ENCODE measurements around the gene OCIAD1.
"Not testable (repeated sequence)": the region's sequence is repeated elsewhere in the genome, so short reads cannot be mapped to it uniquely, and the experiment has no call there.

The OCIAD1 gene, protein sequence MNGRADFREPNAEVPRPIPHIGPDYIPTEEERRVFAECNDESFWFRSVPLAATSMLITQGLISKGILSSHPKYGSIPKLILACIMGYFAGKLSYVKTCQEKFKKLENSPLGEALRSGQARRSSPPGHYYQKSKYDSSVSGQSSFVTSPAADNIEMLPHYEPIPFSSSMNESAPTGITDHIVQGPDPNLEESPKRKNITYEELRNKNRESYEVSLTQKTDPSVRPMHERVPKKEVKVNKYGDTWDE

DNA sequence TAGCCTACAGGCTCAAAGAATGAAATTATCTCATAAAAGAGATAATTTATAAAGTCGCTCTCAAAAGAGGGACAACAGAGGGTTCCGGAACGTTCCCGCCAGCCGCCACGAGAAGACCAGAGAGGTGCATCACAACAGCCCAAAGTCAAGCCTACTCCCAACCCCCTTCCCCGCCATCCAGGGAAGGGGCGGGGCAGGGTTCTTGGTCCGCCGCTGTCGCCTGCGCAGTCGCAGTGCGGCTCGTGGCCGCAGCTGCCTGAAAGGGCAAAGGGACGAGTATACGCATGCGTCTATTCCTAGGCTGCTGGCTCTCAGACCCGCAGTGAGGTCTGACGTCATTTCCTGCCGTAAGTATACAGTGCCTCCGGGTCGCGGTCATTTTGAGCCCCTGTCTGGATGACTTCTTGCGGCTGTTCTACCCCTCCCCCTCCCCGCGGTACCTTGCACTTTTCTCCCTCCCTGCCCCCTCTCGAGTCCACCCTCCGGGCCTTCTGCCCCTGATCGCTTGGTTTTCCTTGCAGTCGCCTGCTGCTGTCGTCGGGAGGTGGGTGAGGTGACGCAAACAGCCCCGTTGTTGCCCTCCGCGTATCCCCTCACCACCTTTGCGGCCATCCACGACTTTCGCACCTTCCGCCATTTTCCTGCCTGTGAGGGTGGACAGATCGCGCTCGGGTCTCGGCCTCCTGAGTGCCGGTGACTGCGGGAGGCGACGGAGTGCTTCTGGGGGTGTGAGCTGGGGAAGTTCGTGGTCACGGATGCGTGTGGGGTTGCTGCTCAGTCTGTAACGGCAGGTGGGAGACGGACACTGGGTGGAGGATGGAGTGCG lies at the start of gene OCIAD1:
Gene OCIAD1 (plus strand): TSS at position 383 of the 826 bp plus-strand sequence. CDS start 1,537 bp downstream, outside the sequence.
- DNase-seq: peak; percentile 99

DNA sequence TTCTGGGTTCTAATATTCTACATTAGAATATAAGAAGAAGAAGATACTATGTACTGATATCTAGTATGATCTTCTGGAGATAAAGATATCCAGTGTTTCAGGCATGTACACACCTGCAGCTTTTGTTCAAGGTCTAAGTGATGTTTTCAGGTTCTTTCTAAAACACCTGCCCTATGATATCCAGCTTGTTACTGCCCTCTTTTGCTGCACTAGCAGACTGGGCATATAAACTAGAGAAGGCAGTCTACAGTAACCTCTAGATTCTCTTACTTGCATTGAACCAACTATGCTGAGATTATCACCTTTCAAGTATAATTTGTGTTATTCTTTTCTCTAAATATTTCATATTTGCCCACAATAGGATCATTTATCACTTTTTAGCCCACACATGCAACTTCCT lies 48.9 kb upstream of the OCIAD1 start:
- DNase-seq: no peak

DNA sequence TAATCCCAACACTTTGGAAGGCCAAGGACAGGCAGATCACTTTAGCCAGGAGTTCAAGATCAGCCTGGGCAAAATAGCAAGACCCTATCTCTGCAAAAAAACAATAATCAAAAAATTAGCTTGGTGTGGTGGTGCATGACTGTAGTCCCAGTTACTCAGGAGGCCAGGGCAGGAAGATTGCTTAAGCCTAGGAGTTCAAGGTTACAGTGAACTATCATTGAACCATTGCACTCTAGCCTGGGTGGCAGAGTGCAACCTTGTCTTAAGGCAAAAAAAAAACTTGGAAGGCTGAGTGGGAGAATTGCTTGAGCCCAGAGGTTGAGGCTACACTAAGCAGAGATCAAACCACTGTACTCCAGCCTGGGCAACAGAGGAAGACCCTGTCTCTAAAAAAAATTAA lies 45.6 kb upstream of the OCIAD1 start:
- no peak for DNase-seq

DNA sequence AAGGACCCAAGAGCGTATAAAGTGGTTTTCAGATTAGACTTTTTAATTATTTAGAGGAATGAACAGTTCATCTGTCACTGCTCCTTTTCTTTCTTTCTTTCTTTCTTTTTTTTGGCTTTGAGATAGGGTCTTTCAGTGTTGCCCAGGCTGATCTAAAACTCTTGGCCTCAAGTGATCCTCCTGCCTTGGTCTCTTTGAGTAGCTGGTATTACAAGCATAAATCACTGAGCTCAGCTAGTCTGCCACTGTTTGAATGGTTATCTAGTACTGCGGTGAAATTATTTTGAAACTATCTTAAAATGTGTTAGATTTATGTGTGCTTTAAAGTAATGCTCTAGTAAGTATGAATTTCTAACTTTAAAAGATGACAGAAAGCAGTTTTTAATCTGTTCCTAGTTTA lies 44.3 kb upstream of the OCIAD1 start:
- DNase-seq: no peak

DNA sequence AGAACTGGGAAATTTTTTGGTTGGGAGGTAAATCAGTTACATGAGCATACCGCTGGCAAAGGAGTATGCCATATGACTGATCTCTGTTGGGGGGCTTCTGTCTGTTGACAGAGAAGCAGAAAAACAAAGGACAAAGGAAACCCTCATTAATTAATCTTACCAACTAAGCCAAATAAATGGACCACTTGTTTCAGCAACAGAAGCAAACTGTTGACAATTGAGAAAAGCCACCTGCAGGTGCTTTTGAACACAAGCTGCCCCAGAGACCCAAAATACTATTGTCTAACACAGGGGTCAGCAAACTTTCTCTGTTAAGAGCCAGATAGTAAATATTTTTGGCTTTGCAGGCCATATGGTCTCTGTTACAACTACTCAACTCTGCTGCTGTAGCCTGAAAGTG lies 43.8 kb upstream of the OCIAD1 start:
- DNase-seq: no peak

DNA sequence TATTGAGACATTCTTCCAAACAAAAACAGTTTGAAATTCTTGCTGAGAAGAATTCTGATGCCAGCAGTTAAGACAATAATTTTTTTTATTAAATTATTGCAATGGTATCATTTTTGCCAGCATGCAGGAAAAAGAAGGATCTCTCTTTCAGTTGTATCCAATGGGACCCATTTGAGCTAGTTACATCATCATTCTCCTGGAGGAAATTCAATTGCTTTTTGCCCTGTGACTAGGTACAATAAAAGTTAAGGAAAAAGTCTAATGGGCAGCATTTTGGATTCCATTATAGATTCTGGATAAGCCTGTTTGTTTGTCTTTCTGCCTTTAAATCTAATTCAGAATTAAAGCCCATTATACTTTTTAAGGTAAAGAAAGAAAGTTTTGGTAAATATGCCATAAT lies 40.3 kb upstream of the OCIAD1 start:
- no peak for DNase-seq

DNA sequence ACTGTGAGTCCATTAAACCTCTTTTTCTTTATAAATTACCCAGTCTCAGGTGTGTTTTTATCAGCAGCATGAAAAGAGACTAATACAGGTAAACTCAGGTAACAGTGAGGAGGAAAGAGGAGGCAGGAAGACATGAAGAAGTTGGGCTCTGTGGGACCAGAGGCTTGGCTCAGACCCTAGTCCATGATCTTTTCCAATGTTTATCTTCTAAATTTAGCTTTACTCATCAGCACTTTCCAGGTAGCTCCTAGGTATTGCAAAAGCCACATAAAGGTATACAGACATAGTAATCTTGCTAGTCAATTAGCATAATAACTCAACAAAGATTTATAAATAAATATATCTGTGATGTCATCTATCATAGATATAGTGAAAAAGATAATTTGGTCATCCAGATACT lies 39.6 kb upstream of the OCIAD1 start:
- no peak for DNase-seq

DNA sequence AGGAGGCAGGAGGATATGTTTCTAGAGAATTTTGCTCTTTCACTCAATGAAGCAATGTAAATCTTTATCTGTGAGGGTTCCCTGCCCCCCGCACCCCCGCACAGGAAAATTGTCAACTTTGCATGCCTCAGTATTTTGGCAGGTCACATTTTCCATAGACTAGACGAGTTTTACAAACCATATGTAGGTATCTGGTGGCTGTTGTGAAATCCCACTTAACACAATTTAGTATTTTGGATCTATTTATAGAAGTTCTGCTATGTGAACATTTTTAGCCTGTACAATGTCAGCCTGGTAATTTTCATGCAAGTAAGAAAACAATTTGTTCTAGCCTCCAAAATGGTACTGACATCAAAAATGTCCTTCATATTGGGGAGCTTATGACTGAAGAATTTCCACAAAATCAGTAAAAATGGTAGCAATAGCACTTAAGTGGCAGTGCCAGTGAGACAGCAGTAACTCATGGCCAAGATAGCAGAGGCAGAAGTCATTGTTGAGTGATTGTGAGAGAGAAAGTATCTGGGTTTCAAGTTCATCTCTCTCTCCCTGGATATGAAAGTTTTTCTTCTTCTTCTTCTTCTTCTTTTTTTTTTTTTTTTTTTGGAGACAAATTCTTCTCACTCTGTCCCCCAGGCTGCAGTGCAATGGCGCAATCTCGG lies 38.4 kb upstream of the OCIAD1 start:
- no peak for DNase-seq

DNA sequence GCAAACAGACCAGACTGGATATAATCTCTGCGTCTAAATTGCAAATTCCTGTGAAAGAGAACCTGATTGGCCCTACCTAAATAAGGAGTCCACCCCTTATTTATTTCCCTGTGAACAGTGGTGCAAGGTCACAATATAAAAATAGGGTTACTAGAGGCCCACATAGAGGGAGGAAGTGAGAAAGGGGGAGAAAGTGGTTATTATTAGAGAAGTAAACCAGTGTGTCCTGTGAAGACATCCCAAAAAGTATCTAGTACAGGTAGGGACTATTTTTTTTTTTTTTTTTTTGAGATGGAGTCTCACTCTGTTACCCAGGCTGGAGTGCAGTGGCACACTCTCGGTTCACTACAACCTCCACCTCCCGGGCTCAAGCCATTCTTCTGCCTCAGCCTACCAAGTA lies 35.8 kb upstream of the OCIAD1 start:
- DNase-seq: no peak

DNA sequence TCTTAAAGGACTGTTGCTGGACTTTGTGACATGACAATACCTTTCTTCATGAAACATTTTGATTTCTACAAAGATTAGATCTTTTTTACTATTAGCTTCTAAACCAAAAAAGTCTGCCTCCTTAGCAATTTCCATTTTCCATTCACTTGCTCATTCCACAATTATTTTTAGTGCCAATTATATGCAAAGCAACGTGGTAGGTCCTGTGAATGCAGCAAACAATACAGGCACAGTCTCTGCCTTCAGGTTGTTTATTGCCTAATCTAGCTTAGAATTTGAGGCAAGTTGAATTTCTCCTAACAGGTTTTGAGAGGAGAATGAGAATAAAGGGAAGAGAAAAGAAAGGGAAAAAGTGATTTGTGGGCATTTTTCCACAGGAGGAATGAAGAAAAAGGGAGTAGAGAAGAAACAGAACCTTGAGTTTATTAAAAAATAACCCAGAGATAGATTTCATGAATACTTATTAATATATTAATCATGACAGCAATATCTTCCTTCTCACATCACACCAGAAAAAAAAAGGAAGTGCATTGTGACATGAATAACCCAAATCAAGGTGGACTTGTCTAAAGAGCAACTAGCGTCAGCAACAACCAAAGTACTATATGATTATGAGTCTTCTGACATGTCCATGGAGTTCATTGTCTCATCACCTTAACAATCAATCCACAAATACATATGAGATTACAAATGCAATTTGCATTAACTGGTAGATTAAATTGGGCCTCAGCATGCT lies 34.5 kb upstream of the OCIAD1 start:
- no peak for DNase-seq

DNA sequence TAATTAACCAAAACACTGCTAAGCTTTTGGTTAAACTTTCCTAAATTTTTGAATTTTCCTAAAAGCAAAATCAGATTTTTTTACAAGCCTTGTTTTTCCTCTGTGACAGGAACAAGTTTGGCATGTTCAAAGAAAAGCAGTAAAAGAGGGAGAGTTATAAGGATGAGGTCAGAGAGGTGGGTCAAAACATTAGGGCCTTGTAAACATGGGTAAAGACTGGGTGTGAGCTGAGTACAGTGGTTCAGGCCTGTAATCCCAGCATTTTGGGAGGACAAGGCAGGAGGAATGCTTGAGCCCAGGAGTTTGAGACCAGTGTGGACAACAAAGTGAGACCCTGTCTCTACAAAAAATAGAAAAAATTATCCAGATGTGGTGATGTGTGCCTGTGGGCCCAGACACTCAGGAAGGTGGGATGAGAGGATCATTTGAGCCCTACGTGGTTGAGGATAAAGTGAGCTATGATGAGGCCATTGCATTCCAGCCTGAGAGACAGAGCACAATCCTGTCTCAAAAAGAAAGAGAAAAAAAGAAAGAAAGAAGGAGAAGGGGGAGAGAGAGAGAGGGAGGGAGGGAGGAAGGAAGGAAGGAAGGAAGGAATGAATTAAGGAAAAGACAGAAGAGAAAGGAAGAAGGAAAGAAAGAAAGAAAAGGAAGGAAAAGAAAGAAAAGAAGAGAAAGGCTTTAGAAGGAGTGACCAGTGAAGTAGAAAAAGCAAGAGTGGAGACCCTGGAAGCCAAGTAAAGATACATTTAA lies 33.8 kb upstream of the OCIAD1 start:
- DNase-seq: no peak

DNA sequence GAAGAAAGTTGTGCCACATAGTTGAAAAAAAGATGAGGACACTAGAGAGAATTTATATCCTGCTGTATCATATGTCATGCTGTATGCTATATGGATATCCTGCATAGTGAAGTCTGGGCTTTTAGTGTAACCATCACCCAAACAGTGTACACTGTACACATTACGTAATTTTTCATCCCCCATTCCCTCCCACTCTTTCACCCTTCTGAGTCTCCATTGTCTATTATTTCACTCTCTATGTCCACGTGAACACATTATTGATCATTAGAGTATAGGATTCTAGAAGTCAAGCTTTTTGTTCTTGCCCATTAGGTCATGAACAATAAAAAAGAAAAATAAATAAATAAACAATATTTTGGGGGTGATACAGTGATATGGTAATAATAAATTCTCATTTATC lies 32.8 kb upstream of the OCIAD1 start:
- DNase-seq: no peak

DNA sequence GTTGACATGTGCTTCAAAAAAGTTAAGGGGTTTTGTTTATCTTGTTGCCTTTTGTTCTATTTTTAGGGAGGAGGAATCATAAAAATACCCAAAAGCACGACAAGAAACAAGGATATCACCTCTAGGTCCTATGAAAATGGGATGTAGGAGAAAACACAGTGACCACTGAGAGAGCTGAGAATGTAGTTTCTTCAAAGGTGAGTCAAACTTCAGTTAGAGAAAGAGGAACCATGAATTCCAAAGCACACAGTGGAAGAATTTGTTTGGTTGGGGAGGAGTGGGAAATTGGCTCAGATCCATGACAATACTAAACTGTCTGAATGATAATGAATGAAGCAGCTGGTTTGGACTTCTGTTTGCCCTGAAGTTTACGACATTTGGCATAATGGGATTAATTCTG lies 31.7 kb upstream of the OCIAD1 start:
- no peak for DNase-seq

DNA sequence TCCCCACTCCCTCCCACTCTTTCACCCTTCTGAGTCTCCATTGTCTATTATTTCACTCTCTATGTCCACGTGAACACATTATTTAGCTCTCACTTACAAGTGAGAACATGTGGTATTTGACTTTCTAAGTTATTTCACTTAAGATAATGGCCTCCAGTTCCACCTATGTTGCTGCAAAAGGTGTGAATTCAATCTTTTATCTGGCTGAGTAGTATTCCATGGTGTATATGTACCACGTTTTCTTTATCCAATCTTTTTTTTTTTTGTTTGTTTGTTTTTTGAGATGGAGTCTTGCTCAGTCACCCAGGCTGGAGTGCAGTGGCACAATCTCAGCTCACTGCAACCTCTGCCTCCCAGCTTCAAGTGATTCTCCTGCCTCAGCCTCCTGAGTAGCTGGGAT lies 30.7 kb upstream of the OCIAD1 start:
- DNase-seq: not testable (repeated sequence)

DNA sequence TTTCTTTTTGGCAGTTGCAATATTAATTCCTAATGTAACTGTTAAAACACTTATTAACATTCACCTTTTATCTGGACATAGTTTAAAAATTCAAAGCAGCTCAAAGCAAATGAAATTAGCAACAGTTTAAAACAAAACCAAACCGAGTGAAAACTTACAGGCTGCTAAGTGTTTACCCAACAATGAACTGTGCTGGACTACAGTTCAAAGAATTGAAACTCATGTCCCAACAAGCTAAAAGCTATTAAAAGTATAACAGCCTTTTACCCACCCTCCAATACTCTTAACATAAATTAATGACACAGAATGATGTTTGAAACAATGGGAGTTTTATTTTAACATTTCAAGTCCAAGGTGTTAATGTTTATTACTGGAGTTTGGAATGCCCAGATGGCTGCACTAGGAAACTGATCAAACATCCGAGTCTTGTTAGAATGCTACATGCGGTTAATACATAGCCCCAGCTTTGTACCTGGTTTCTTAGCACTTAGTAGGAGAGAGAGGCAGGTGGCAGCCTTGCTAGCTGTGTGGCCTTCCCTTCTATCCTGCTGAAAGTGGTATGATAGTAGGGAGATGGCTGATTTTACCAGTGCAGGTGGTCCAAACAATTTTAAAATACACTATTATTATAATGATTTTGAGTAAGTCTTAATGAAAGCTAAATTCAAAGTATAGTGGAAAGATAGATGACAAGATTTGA lies 29.7 kb upstream of the OCIAD1 start:
- DNase-seq: no peak

DNA sequence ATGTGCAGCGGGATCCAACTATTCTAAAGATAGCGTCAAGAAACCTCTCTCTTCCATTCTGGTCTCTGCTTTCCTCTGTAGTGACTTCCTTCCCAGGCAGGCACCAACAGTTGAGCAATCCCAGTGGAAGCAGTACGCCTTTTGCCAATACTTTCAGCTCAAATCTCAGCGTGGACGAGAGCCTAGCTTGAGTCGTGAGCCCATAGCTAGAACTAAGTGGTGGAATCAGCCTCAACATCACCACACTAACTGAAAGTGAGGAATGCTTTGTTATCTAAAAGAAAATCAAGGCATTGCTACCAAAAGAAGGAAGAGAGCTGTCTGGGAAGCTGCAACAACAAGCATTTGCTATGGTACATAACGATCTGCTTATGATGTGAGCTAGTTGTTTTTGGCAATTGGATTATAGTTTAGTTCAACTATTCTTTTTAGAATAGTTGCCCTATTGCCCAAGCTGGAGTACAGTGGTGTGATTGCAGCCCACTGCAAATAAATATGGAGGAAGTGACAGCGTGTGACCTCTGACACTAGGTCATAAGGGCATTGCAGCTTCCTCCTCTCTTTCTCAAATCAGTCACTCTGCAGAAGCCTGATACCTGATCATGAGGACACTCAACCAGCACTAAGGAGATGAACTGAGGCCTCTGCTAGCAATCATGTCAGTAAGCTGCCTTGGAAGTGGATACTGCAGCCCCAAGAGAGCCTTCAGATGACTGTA lies 26.1 kb upstream of the OCIAD1 start:
- DNase-seq: no peak

DNA sequence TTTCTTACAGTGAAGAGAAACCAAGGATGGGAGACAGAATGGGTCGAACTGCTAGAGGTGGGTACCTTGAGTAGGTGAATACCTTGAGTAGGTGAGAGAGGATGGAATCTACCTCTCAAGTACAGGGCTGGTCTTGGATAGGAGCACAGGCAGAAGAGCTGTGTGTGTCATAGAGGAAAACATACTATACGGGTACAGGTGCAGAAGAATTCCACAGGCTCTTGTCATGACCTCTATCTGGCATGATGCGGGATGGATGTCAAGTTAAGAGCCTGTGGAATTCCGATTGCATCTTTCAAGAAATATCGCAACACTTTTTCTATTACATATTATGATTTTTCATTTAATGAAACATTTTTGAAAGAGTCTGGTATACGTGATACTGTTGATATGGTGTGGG lies 18.0 kb upstream of the OCIAD1 start:
- DNase-seq: no peak

DNA sequence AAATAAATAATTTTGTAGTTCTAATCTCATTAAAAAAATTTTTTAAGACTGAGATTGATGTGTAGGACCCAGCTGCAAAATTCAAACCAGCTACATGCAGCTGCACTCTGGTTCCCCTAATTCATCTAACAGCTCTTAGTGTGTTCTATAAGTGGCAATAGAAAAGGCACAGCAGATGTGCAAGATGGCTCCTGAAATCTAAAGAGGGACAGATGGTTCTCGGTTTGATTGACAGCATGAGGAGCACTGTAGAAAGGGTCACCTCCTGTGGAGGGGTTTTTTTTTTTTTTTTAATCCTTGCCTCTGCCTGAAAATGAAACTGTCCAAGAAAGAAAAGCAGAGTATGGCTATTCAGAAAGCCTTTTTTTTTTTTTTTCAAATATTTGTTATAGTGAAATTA lies 16.9 kb upstream of the OCIAD1 start:
- no peak for DNase-seq

DNA sequence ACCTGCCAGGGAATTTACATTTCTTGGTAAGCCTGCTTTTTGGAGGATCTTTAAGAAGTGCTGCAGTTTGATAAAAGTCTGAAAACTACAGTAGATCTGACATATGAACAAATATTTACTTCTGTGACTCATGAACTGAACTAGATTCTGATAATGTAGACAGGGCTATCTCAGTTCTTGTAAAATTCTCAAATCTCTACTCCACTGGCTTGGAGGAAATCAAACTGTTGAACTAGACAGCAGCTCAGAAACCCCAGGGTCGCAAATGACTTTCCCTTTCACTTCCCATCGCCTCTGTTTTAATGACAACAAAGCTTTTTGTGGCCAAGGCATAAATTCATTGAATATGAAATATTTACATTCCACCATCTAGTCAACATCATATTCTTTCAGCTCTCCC lies 15.4 kb upstream of the OCIAD1 start:
- no peak for DNase-seq

DNA sequence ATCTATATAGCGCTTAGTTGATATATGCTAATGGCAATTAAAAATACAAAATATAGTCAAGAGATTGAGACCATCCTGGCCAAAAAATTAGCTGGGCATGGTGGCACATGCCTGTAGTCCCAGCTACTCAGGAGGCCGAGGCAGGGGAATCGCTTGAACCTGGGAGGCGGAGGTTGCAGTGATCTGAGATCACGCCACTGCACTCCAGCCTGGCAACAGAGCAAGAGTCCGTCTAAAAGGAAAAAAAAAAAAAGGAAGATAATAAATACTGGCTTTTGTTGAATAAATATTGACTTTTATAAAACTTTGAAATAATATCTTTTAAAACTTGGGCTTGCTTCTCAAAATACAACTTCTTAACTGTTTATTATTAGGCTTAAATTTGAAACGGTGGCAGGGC lies 14.6 kb upstream of the OCIAD1 start:
- not testable (repeated sequence) for DNase-seq

DNA sequence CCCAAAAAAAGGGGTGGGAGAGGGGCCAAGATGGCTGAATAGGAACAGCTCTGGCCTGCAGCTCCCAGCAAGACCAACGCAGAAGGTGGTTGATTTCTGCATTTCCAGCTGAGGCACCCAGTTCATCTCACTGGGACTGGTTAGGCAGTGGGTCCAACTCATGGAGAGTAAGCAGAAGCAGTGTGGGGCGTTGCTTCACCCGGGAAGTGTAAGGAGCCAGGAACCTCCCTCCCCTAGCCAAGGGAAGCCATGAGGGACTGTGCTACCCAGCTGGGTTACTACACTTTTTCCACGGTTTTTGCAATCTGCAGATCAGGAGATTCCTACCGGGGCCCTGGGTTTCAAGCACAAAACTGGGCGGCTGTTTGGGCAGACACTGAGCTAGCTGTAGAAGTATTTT lies 13.9 kb upstream of the OCIAD1 start:
- no peak for DNase-seq

Data from hematopoietic multipotent progenitor cell treated with erythropoietin and hydrocortisone succinate and interleukin-3 and kit ligand, for 8 days (in vitro differentiated cells).